ENCODE measurements around the gene ACTN1.

DNA sequence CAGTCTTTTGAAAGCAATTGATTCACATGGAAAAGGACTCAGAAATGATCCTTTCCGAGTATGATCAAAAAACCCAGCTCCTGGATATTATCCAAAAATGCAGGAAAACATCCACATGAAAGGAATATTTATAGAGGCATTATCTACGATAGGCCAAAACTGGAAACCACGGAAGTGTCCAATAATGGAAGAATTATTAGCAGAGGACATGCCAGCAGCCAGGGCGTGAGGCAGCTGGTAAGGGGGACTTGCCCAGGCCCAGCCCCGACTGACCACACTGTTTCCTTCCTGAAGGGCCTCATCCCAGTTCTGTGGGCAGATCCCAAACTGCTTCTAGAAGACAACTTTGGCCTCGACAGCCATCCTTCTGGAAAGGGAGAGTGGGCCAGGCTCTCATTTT is 20.5 kb downstream of the ACTN1 start:
- TF ChIP-seq POLR2A (IDR thresholded peaks at IDR 0.05; ENCODE audit: low read depth, low read length) (no peak), TAF1 (IDR thresholded peaks at IDR 0.05; ENCODE audit: low read depth, low read length) (no peak), POLR2AphosphoS5 (IDR thresholded peaks at IDR 0.05; ENCODE audit: low read depth, low read length) (no peak), PAX5 (IDR thresholded peaks at IDR 0.05; ENCODE audit: insufficient read depth, low read length, severe bottlenecking) (no peak), SPI1 (IDR thresholded peaks at IDR 0.05; ENCODE audit: low read depth, low read length) (no peak)
